WTC11 (cell line): Measurements from ENCODE around the gene TUBGCP3. TPM values are rescaled to one million over a fixed set of nuclear protein-coding genes. Genes with fewer than 3 reads are reported as not detected.

Experiments
- ATAC-seq: fragments of 200-7000 bp; cut with Tn5 transposase; 2 replicates; pipeline ENCODE4 v1.10.0; 2021; ENCODE audit warnings: mild to moderate bottlenecking, moderate library complexity
- Bru-seq: library from RNA; stranded (reverse); fragments of 400-500 nt; gene quantifications from one replicate; lab custom pipeline; 2021; lab: Mats Ljungman, UMichigan
- CTCF ChIA-PET: fragments of 300-600 bp; sonication (Branson Sonifier 250); formaldehyde crosslinking; loops from one replicate; lab custom pipeline; 2021; ENCODE audit warnings: antibody characterized with exemption; lab: Charles Lee
- POLR2A ChIA-PET: fragments of 350-600 bp; sonication (Branson Sonifier 250); formaldehyde crosslinking; loops from one replicate; lab custom pipeline; 2021; ENCODE audit warnings: antibody characterized with exemption; lab: Charles Lee
- DNase-seq: peaks from one replicate; pipeline ENCODE4 v3.0.0; 2021; ENCODE audit warnings: low spot score
- H3K27ac Mint-ChIP-seq: 2 replicates; pipeline ENCODE4 v1.8.0; 2021; ENCODE audit warnings: mixed read lengths
- H3K27me3 Mint-ChIP-seq: 2 replicates; pipeline ENCODE4 v1.8.0; 2021; ENCODE audit warnings: low read depth, mild to moderate bottlenecking, moderate library complexity, mixed read lengths
- H3K36me3 Mint-ChIP-seq: 2 replicates; pipeline ENCODE4 v1.8.0; 2021; ENCODE audit warnings: mixed read lengths
- H3K4me1 Mint-ChIP-seq: 2 replicates; pipeline ENCODE4 v1.8.0; 2022; ENCODE audit warnings: mixed read lengths
- H3K4me3 Mint-ChIP-seq: 2 replicates; pipeline ENCODE4 v1.8.0; 2021; ENCODE audit warnings: mild to moderate bottlenecking, moderate library complexity, mixed read lengths
- H3K9me3 Mint-ChIP-seq: 2 replicates; pipeline ENCODE4 v1.8.0; 2021; ENCODE audit warnings: mixed read lengths
- ARID4B ChIP-seq: sonication (generic); formaldehyde crosslinking; IDR thresholded peaks from 2 replicates; pipeline ENCODE4 v1.8.0; 2023; ENCODE audit warnings: missing genetic modification reagents, mild to moderate bottlenecking, borderline replicate concordance
- EMX1 ChIP-seq: fragments of 250-450 bp; sonication (Bioruptor Pico); IDR thresholded peaks from 2 replicates; pipeline ENCODE4 v1.8.0; 2021; ENCODE audit warnings: mild to moderate bottlenecking
- ESRRA ChIP-seq: sonication (generic); formaldehyde crosslinking; IDR thresholded peaks from 2 replicates; pipeline ENCODE4 v1.8.1; 2022; ENCODE audit warnings: mild to moderate bottlenecking, missing genetic modification reagents, borderline replicate concordance
- MAX ChIP-seq: sonication (generic); formaldehyde crosslinking; IDR thresholded peaks from 2 replicates; pipeline ENCODE4 v1.8.0; 2022; ENCODE audit warnings: mild to moderate bottlenecking, missing genetic modification reagents
- MYBL2 ChIP-seq: sonication (generic); formaldehyde crosslinking; IDR thresholded peaks from 2 replicates; pipeline ENCODE4 v1.8.1; 2023; ENCODE audit warnings: mild to moderate bottlenecking, moderate library complexity, missing genetic modification reagents
- NFYB ChIP-seq: sonication (generic); formaldehyde crosslinking; conservative IDR thresholded peaks from 2 replicates; pipeline ENCODE4 v1.8.0; 2022; ENCODE audit warnings: low read depth, missing genetic modification reagents
- NR3C1 ChIP-seq: sonication (generic); formaldehyde crosslinking; conservative IDR thresholded peaks from 2 replicates; pipeline ENCODE4 v1.8.1; 2023; ENCODE audit warnings: low read depth, mild to moderate bottlenecking, missing genetic modification reagents
- PRDM15 ChIP-seq: sonication (generic); formaldehyde crosslinking; IDR thresholded peaks from 2 replicates; pipeline ENCODE4 v1.8.0; 2022; ENCODE audit warnings: missing genetic modification reagents
- SMAD3 ChIP-seq: sonication (generic); formaldehyde crosslinking; IDR thresholded peaks from 2 replicates; pipeline ENCODE4 v1.8.0; 2022; ENCODE audit warnings: missing genetic modification reagents, mild to moderate bottlenecking, borderline replicate concordance
- SOX15 ChIP-seq: fragments of 250-450 bp; sonication (Bioruptor Pico); IDR thresholded peaks from 2 replicates; pipeline ENCODE4 v1.9.0; 2021; ENCODE audit warnings: mild to moderate bottlenecking
- SP1 ChIP-seq: sonication (generic); formaldehyde crosslinking; conservative IDR thresholded peaks from 2 replicates; pipeline ENCODE4 v1.8.1; 2022; ENCODE audit warnings: missing genetic modification reagents
- TEAD4 ChIP-seq: sonication (generic); formaldehyde crosslinking; IDR thresholded peaks from 2 replicates; pipeline ENCODE4 v1.8.0; 2022; ENCODE audit warnings: mild to moderate bottlenecking, missing genetic modification reagents
- TP53 ChIP-seq: sonication (generic); formaldehyde crosslinking; IDR thresholded peaks from 2 replicates; pipeline ENCODE4 v1.8.1; 2023; ENCODE audit warnings: mild to moderate bottlenecking, missing genetic modification reagents
- USF1 ChIP-seq: sonication (generic); formaldehyde crosslinking; IDR thresholded peaks from 2 replicates; pipeline ENCODE4 v1.8.0; 2022; ENCODE audit warnings: mild to moderate bottlenecking, missing genetic modification reagents
- ZNF317 ChIP-seq: sonication (generic); formaldehyde crosslinking; IDR thresholded peaks from 2 replicates; pipeline ENCODE4 v1.8.1; 2023; ENCODE audit warnings: low read depth, mild to moderate bottlenecking, moderate library complexity, missing genetic modification reagents, borderline replicate concordance
- long read RNA-seq, 3 experiments: library from RNA in 1 of 3; library from capped mRNA in 1 of 3; library from polyadenylated mRNA in 1 of 3; unstranded in 2 of 3; stranded (forward) in 1 of 3; transcript quantifications; one replicate each; pipeline ENCODE4 v2.0.0, GENCODE V29; 2021
- total RNA-seq: library from RNA; stranded (reverse); gene quantifications from 3 replicates; pipeline ENCODE4 v1.2.3, GENCODE V29; 2021
- TF ChIP-seq, protein P1 (sequence below): sonication (generic); formaldehyde crosslinking; IDR thresholded peaks from 2 replicates; pipeline ENCODE4 v1.8.0; 2023; ENCODE audit warnings: mild to moderate bottlenecking, missing genetic modification reagents
- TF ChIP-seq, protein P2 (sequence below): sonication (generic); formaldehyde crosslinking; IDR thresholded peaks from 2 replicates; pipeline ENCODE4 v1.8.1; 2022; ENCODE audit warnings: mild to moderate bottlenecking, missing genetic modification reagents, moderate library complexity, borderline replicate concordance

Gene TUBGCP3, protein sequence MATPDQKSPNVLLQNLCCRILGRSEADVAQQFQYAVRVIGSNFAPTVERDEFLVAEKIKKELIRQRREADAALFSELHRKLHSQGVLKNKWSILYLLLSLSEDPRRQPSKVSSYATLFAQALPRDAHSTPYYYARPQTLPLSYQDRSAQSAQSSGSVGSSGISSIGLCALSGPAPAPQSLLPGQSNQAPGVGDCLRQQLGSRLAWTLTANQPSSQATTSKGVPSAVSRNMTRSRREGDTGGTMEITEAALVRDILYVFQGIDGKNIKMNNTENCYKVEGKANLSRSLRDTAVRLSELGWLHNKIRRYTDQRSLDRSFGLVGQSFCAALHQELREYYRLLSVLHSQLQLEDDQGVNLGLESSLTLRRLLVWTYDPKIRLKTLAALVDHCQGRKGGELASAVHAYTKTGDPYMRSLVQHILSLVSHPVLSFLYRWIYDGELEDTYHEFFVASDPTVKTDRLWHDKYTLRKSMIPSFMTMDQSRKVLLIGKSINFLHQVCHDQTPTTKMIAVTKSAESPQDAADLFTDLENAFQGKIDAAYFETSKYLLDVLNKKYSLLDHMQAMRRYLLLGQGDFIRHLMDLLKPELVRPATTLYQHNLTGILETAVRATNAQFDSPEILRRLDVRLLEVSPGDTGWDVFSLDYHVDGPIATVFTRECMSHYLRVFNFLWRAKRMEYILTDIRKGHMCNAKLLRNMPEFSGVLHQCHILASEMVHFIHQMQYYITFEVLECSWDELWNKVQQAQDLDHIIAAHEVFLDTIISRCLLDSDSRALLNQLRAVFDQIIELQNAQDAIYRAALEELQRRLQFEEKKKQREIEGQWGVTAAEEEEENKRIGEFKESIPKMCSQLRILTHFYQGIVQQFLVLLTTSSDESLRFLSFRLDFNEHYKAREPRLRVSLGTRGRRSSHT
- total RNA-seq (29.9 to 32.3 TPM (median 32.1 TPM) in 3 replicates), Bru-seq, nascent RNA (percentile 74 among the genes with signal in this experiment)
- long read RNA-seq, experiment 1, full-length matches to known transcripts = 131 of 197 reads
- long read RNA-seq, experiment 1, partial matches to known transcripts = 13 of 197 reads
- long read RNA-seq, experiment 1, other reads (novel, unspliced or antisense) = 53 of 197 reads
- long read RNA-seq, experiment 2, transcript TUBGCP3-201 (22 exons, 3,899 nt) = major isoform, 8 of 42 reads
- long read RNA-seq, experiment 2, partial matches to known transcripts = 17 of 42 reads
- long read RNA-seq, experiment 2, other reads (novel, unspliced or antisense) = 14 of 42 reads
- long read RNA-seq, experiment 3, partial matches to known transcripts = 3 of 3 reads
- long read RNA-seq, experiment 3, other reads (novel, unspliced or antisense) = 0 of 3 reads

GRCh38 chr13:112587764-112588489 lies at the start of gene TUBGCP3:
Gene TUBGCP3, minus strand, starts transcription at chr13:112588153. Its CDS starts 173 bp downstream, at chr13:112587980.
- DNase-seq = peak; percentile 82
- Mint-ChIP-seq H3K4me3 (peak within 1 kb of the TSS; percentile 80), H3K9me3 (no peaks in the 10 kb centered on the region), H3K36me3 (no peaks in the 10 kb centered on the region), H3K27me3 (peaks cover 26% of the 10 kb centered on the region), H3K4me1 (peaks cover 26% of the 10 kb centered on the region), H3K27ac (peak within 1 kb of the TSS; percentile 78)
- POLR2A ChIA-PET = interaction anchor here (1.1 to 1.5 kb wide), 2 partner anchors 18 to 76 kb away, joined by 3 read pairs; no protein-coding TSS in a partner anchor
- ATAC-seq = peak; percentile 79
- CTCF ChIA-PET = interaction anchor here (1.2 to 1.3 kb wide), 3 partner anchors 18 to 355 kb away, joined by 3 read pairs; no protein-coding TSS in a partner anchor
- TF ChIP-seq ARID4B (CRISPR knock-in tag) (peak; percentile 90), EMX1 (CRISPR knock-in tag) (no peak), MYBL2 (CRISPR knock-in tag) (peak; percentile 90), ZNF317 (CRISPR knock-in tag) (0 out of 2 replicates have a peak, but pooled peaks have one; percentile 57), NR3C1 (0 out of 2 replicates have a peak, but pooled peaks have one; percentile 16), TEAD4 (CRISPR knock-in tag) (peak; percentile 88), SMAD3 (CRISPR knock-in tag) (0 out of 2 replicates have a peak, but pooled peaks have one; percentile 69), PRDM15 (CRISPR knock-in tag) (no peak; the same call in 1 of the 2 replicates), TP53 (CRISPR knock-in tag) (peak; percentile 90), MAX (peak; percentile 98), USF1 (peak; percentile 79), ESRRA (peak; percentile 90; the same call in 1 of the 2 replicates), SP1 (peak; percentile 59), NFYB (peak; percentile 41; the same call in 1 of the 2 replicates), SOX15 (CRISPR knock-in tag) (no peak)
- TF ChIP-seq, protein P1, sequence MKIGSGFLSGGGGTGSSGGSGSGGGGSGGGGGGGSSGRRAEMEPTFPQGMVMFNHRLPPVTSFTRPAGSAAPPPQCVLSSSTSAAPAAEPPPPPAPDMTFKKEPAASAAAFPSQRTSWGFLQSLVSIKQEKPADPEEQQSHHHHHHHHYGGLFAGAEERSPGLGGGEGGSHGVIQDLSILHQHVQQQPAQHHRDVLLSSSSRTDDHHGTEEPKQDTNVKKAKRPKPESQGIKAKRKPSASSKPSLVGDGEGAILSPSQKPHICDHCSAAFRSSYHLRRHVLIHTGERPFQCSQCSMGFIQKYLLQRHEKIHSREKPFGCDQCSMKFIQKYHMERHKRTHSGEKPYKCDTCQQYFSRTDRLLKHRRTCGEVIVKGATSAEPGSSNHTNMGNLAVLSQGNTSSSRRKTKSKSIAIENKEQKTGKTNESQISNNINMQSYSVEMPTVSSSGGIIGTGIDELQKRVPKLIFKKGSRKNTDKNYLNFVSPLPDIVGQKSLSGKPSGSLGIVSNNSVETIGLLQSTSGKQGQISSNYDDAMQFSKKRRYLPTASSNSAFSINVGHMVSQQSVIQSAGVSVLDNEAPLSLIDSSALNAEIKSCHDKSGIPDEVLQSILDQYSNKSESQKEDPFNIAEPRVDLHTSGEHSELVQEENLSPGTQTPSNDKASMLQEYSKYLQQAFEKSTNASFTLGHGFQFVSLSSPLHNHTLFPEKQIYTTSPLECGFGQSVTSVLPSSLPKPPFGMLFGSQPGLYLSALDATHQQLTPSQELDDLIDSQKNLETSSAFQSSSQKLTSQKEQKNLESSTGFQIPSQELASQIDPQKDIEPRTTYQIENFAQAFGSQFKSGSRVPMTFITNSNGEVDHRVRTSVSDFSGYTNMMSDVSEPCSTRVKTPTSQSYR (CRISPR knock-in tag) = peak; percentile 93; the same call in 1 of the 2 replicates
- TF ChIP-seq, protein P2, sequence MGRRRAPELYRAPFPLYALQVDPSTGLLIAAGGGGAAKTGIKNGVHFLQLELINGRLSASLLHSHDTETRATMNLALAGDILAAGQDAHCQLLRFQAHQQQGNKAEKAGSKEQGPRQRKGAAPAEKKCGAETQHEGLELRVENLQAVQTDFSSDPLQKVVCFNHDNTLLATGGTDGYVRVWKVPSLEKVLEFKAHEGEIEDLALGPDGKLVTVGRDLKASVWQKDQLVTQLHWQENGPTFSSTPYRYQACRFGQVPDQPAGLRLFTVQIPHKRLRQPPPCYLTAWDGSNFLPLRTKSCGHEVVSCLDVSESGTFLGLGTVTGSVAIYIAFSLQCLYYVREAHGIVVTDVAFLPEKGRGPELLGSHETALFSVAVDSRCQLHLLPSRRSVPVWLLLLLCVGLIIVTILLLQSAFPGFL (CRISPR knock-in tag) = no peak; the same call in 1 of the 2 replicates
